HG03575 (cell line): ENCODE data around the gene SPATA31C1.
"Not testable (repeated sequence)": the region's sequence is repeated elsewhere in the genome, so short reads cannot be mapped to it uniquely, and the experiment has no call there.

Source experiments
- ATAC-seq: cut with Tn5 transposase; IDR thresholded peaks from one replicate; pipeline ENCODE4 v1.9.1; 2021; ENCODE audit not compliant: unreplicated experiment, insufficient number of reproducible peaks, low FRiP score; ENCODE audit errors: extremely low read depth

The SPATA31C1 gene

DNA sequence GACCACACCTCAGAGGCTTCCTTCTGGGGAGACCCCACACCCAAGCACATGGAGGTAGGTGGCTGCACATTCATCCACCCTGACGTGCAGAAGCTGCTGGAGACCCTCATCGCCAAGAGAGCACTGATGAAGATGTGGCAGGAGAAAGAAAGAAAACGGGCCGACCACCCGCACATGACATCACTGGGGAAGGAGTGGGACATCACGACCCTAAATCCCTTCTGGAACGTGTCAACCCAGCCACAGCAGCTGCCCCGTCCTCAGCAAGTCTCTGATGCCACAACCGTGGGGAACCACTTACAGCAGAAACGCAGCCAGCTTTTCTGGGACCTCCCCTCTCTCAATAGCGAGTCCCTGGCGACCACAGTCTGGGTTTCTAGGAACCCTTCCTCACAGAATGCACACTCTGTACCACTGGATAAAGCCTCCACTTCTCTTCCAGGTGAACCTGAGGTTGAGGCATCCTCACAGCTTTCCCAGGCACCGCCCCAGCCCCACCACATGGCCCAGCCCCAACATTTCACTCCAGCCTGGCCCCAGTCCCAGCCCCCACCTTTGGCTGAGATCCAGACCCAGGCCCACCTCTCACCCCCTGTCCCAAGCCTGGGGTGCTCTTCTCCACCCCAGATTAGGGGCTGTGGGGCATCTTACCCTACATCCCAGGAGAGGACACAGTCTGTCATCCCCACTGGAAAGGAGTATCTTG lies 32.1 kb upstream of the SPATA31C1 start:
- ATAC-seq = no peak

DNA sequence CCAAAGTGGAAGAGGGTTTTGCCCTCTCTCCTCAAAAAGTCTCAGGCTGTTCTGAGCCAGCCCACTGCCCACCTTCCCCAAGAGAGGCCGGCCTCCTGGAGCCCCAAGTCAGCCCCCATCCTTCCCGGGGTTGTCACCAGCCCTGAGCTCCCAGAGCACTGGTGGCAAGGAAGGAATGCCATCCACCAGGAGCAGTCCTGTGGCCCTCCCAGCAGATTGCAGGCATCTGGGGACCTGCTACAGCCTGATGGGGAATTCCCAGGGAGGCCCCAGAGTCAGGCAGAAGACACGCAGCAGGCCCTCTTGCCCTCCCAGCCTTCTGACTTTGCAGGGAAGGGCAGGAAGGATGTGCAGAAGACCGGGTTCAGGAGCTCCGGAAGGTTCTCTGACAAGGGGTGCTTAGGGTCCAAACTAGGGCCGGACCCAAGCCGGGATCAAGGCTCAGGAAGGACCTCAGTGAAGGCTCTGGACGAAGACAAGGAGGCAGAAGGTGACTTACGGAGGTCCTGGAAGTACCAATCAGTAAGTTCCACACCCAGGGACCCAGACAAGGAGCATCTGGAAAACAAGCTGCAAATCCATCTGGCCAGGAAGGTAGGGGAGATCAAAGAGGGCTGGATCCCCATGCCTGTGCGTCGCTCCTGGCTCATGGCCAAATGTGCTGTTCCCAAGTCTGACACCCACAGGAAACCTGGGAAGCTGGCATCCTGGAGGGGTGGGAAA lies 31.4 kb upstream of the SPATA31C1 start:
- no peak for ATAC-seq

DNA sequence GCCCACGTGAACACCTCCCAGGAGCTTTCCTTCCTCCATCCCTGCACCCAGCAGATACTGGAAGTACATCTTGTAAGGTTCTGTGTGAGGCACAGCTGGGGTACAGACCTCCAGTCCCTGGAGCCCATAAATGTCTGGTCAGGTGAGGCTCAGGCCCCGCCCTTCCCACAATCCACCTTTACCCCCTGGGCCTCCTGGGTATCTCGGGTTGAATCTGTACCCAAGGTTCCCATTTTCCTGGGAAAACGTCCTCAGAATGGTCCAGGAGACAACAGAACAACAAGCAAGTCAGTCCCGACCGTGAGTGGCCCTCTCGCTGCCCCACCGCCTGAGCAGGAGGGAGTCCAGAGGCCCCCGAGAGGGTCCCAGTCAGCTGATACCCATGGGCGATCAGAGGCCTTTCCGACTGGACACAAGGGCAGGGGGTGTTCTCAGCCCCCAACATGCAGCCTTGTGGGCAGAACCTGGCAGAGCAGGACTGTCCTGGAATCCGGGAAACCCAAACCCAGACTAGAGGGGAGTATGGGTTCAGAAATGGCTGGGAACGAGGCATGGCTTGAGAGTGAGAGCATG lies 30.7 kb upstream of the SPATA31C1 start:
- ATAC-seq = no peak

DNA sequence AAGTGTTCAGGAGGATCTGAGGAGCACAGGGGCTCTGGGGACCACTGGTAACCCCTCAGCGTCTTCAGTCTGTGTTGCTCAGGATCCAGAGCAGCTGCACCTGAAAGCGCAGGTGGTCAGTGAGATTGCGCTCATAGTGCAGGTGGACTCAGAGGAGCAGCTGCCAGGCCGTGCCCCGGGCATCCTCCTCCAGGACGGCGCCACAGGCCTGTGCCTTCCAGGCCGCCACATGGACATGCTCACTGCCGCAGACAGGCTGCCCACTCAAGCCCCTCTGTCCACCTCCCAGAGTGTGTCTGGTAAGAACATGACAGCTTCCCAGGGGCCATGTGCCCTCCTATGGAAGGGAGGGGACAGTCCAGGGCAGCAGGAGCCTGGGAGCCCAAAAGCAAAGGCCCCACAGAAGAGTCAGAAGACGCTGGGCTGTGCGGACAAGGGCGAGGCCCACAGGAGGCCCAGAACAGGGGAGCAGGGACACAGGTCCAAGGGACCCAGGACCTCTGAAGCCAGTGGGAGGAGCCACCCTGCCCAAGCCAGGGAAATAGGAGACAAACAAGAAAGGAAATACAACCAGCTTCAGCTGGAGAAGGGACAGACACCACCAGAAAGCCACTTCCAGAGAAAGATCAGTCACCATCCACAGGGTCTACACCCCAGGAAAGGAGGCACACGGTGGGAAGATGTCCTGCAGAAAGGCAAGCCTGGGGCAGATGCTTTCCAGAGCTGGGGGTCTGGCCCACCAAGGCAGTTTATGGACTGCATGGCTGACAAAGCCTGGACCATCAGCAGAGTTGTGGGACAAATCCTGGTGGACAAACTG lies 29.9 kb upstream of the SPATA31C1 start:
- no peak for ATAC-seq

DNA sequence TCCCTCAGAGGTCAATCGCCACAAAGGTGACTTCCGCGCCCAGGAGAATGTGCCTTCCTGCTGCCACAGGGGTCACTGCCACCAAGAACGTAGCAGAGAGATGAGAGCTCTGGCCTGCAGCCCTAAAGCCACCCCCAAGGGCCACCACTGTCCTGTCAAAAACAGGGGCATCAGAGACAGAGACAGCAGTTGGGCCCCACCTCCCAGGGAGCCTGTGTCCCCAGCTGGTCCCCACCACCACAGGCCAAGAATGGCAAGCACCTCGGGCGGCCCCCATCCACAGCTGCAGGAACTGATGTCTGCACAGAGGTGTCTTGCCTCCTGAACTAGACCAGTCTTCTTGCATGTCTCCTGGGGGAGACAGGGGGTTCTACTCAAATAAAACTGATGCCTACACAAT lies 29.3 kb upstream of the SPATA31C1 start:
- ATAC-seq = no peak

DNA sequence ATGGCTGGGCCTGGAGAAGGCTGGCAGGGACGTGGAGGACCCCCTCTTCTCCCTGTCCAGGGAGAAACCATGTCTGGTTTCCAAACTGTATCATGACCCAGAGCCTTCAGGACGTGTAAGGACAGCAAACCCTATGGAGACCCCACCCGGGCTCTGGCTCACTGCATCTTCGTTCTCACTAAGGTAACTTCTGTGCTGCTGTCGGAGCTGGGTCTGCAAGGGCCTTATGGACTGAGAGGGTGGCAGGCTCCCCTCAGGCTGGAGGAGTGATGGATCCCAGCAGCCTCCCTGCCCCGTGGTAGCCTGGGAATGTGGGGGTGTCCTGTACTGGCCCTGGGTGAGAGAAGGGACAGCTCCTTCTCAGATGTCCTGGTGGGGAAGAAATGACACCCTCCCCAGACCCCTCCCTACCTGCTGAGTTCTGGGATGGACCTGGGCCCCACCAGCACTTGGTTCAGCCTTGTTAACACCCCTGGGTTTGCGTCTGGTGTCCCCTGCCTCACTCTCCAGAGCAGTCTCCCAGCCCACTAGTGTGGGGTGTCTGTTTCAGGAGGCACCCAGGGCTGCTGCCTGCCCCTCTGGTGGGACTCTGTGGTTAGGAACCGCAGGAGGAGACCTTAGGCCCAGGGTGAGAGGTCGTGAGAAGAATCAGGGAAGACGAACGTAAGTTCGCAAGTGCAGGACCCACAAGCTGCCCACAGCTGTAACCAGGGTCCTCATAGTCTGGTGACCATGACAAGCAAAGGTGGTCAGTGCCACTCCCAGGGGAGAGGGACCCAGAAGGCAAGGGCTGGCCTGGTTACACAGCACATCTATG lies 28.5 kb upstream of the SPATA31C1 start:
- no peak for ATAC-seq

DNA sequence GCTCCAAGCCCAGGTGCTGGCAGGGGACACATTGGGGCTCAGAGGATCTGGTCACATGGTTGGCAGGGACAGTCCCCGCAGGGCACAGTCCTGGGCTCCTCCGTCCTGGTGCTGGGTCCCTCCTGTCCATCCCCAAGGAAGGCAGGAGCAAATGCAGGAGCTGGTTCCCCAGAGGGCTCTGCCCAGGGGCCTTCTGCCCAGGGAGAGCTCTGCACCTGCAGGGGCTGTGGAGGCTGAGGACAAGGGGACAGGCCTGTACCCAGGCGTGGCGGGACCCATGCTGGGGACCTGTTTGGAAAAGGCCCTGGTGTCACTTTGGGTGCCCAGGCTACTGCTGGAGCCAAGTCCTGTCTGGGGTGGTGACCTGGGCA lies 27.9 kb upstream of the SPATA31C1 start:
- no peak for ATAC-seq

DNA sequence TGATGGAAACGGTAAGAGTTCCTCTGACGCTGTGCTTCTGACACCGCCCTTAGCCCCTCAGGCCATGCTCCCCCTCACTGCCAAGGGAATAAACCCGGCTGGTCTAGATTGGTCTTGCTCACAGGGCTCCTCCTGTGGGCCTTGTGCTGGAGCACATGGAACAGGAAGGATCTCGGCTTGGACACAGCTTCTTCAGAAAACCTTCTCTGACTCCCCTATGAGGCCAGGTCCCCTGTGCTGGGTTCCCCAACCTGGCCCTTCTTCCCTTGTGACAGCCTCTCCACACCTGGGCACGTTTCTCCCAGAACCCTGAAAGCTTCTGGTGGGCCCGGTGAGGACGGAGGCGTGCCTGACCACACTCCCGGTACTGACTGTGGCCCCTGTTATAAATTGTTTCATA lies 26.9 kb upstream of the SPATA31C1 start:
- ATAC-seq = no peak

DNA sequence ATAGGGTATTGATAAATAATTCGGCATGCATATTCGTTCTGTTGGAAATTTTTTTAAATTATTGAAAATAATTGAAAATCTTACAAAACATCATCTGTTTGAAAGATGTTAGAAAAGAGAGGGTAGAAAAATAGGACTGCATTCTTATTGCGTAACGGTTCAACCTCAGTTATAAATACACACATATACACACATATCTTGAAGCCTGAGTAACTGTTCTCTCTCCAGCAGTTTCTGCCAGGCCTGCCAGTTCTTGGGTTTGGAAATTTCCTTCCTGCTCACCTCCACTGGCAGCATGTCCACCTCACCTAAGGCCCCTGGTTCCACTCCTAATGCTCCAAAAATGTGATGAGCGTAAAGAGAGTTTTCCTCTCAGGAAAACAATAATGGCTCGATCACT lies 26.0 kb upstream of the SPATA31C1 start:
- ATAC-seq = no peak

DNA sequence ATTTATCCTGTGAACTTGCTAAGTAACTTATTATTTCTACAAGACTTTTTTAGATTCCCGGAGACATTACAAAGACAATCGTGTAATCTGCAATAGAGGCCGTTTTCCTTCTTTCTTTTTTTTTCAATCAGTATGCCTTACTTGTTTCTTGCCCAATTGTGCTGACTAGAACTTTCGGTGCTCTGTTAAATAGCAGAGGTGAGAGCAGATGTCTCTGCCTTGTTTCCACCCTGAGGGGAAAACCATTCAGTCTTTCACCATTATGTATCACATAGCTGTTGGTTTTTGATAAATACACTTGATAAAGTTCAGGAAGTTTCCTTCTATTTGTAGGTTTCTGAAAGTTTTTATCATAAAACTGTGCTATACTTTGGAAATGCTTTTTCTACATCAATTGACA lies 24.8 kb upstream of the SPATA31C1 start:
- no peak for ATAC-seq

DNA sequence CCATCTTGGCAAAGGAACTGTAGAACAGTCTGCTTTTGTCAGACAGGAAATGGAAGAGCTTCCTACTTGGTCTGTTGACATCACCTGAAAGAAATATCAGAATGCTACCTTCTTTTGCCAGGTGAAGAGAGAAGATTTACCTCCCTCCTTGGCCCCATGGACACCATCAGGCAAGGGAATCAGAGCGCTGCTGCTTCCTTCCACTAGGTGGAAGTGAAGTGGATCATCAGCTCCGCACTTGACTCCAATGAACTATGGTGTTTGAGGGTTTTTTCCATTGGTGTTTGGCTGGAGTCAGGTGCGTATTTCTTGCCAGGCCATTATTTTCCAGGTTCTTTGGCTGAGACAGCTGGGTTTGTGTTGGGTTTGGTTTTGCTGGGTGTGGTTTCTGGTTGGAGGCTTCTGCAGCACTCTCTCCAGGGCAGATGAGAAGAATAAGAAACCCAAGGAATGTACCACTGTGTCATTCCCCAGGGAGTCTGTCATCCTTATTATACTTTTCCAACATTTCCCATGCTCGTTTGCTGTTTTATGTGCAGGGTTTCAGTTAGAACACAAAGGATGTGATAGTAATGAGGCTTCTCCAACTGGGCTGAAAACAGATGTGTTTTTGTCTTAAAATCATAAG lies 22.6 kb upstream of the SPATA31C1 start:
- ATAC-seq = no peak

DNA sequence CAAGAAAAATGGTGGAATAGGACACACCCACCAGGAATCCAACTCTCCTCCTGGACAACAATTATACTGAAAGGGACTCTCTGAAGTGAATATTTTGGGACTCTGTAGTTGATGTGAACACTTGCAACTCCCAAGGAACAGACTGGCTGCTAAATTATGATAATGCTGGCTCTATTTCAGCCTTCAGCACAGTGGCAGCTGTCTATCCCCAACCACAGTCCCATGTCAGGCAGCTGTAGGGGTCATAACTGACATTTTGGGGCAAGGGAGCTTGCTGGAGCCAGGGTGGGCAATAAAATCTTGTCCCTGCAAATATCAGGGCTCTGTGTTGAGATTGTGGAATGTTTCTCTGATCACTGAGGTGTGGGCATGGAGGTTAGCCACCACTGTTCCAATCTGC lies 20.9 kb upstream of the SPATA31C1 start:
- ATAC-seq = no peak

DNA sequence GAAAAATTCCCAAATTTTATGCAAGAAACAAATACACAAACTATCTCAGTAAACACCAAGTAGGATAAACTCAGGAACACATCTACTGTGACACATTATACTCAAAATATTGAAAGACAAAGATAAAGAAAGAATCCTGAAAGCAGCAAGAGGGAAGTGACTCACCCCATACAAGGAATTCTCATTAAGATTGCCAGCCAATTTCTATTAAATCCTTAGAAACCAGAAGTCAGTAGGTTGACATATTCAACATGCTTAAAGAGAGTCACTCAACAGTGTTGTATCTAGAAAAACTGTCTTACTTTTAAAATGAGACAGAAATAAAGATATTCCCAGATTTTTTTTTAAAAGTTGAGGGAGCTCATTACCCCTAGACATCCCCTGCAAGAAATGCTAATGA lies 19.6 kb upstream of the SPATA31C1 start:
- no peak for ATAC-seq

DNA sequence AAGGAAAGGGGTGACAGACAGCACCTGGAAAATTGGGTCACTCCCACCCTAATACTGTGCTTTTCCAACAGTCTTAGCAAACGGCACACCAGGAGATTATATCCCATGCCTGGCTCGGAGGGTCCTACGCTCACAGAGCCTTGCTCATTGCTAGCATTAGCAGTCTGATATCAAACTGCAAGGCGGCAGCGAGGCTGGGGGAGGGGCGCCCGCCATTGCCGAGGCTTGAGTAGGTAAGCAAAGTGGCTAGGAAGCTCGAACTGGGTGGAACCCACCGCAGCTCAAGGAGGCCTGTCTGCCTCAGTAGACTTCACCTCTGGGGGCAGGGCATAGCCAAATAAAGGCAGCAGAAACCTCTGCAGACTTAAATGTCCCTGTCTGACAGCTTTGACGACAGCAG lies 15.4 kb upstream of the SPATA31C1 start:
- not testable (repeated sequence) for ATAC-seq

DNA sequence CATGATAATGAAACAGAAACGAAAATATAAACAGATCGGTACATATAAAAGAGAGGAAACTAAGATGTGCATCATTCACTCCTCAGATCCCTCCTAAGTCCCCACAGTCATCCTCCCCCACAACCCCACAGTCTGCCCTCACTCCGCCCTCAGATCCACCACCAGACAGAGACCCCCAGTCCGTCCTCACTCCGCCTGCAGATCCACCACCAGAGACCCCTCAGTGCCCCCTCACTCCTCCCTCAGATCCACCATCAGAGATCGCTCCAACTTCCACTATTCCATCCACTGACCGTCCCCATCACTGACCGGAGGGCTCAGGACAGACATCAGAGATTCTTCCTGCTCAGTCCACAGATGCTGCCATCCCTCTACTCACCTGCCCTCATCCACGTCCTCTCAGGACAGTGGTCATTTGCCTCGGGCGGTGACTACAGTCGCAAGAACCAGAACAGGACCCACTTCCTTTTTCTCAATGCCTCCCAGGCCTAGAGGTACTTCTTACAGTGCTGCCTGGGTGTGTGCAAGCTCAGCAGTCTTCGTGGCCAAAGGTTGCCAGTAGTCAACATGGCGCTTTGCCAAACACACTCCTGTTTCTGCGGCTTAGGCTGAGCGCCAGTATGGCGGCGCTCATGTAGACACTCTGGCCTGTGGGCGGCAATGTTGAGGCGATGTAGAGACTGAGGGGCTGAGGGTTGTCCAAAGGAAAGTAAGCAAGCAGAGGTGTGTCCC lies 8.3 kb upstream of the SPATA31C1 start:
- ATAC-seq = no peak

DNA sequence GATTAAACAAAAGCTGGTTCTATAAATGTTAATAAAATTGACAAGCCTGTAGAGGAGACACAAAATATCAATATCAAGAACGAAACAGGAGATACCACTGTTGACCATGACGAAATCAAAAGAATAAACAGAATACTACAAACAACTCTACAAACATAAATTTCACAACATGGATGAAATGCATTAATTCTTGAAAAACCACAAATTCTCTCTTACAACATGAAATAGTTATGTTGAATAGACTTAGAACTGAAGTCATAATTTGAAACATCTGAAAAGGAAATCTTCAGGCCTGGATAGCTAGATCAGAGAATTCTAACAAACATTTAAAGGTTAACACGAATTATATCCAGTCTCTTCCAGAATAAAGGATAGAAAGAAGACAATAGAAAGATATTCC lies 6.9 kb upstream of the SPATA31C1 start:
- ATAC-seq = no peak

DNA sequence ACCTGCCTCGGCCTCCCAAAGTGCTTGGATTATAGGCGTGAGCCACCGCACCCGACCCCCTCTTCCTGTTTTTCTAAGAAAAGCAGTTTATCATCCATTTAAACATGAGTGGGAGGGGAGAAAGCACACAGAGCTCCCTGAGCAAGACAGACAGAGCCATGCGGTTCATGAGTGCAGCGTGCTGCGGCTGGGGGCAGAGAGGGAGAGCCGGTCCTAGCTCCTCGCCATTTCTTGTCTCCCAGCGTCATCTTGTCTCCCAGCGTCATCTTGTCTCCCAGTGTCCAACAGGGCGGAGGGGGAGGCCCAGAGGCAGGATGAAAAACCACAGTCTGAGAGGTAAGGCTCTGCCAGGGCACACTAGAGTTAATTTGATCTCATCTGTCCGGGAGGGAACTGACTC lies 1.3 kb downstream of the SPATA31C1 start:
- not testable (repeated sequence) for ATAC-seq

DNA sequence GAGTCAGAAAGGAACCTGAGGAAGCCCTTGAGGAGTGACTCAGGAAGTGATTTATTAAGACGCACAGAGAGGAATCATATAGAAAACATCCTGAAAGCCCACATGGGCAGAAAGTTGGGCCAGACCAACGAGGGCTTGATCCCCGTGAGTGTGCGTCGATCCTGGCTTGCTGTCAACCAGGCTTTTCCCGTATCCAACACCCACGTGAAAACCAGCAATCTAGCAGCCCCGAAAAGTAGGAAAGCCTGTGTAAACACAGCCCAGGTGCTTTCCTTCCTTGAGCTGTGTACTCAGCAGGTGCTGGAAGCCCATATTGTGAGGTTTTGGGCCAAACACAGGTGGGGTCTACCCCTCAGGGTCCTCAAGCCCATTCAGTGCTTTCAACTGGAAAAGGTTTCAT lies 3.8 kb downstream of the SPATA31C1 start:
- not testable (repeated sequence) for ATAC-seq
